Adrenal gland (tissue), 5 donors: ENCODE measurements around the gene ERICH2.

ENCODE experiments used
- CTCF ChIP-seq, 6 experiments: fragments of 450-650 bp in 4 of 6; fragments of 200-600 bp in 2 of 6; sonication (generic) in 1 of 6; IDR thresholded peaks; 1 replicate in 5 of 6; 2 replicates in 1 of 6; pipeline versions ENCODE4 v1.5.1 to v1.8.0; 2016 to 2021; ENCODE audit warnings: antibody characterized with exemption in 6 of 6, mild to moderate bottlenecking in 2 of 6, moderate library complexity in 1 of 6
- POLR2A ChIP-seq, 2 donors: fragments of 450-650 bp; IDR thresholded peaks; one replicate each; pipeline ENCODE4 v1.6.1; 2017; ENCODE audit warnings: antibody characterized with exemption in 2 of 2, mild to moderate bottlenecking in 2 of 2, moderate library complexity in 1 of 2
- donor health status: DM: no; HTN: no; CAD: no.

- TF ChIP-seq CTCF (IDR thresholded peaks at IDR 0.05) (no peak), POLR2A (IDR thresholded peaks at IDR 0.05) (no peak)
Measured at GRCh38 chr2:170764880-170765261, 5.3 kb upstream of the ERICH2 start.
